Caco-2 (cell line): ENCODE results near the gene PPP1R9A. TPM values are rescaled to one million over a fixed set of nuclear protein-coding genes. Genes with fewer than 3 reads are reported as not detected.

Source experiments
- BruUV-seq: library from RNA; stranded (reverse); fragments of 400-500 nt; replicated peaks from 2 replicates; lab custom pipeline; 2021; lab: Mats Ljungman, UMichigan
- CTCF ChIA-PET: fragments of 300-600 bp; sonication (Branson Sonifier 250); formaldehyde crosslinking; loops from one replicate; lab custom pipeline; 2022; ENCODE audit warnings: antibody characterized with exemption; lab: Charles Lee
- POLR2A ChIA-PET: fragments of 300-600 bp; sonication (Branson Sonifier 250); formaldehyde crosslinking; loops from one replicate; lab custom pipeline; 2022; ENCODE audit warnings: antibody characterized with exemption; lab: Charles Lee
- DNase-seq, 2 experiments: peaks; one replicate each; pipeline versions ENCODE4 v3.0.0 to v3.0.0-alpha.2; 2020 to 2022
- H3K27me3 ChIP-seq: replicated peaks from 2 replicates; pipeline ENCODE4 v1.6.0; 2011; ENCODE audit warnings: low read length; ENCODE audit not compliant: control insufficient read depth, insufficient read depth
- H3K36me3 ChIP-seq: 2 replicates; pipeline ENCODE4 v1.5.1; 2011; ENCODE audit warnings: low read length; ENCODE audit not compliant: control insufficient read depth, insufficient read depth
- H3K4me1 ChIP-seq: fragments of 250-450 bp; sonication (Bioruptor Pico); 2 replicates; pipeline ENCODE4 v1.5.1; 2020; ENCODE audit warnings: mild to moderate bottlenecking
- H3K4me3 ChIP-seq: 2 replicates; pipeline ENCODE4 v1.5.1; 2011; ENCODE audit warnings: low read depth, mild to moderate bottlenecking, control low read depth, low read length
- H3K9me3 ChIP-seq: fragments of 250-450 bp; sonication (Bioruptor Pico); 2 replicates; pipeline ENCODE4 v1.5.1; 2020; ENCODE audit warnings: mild to moderate bottlenecking, moderate library complexity
- H3K27ac Mint-ChIP-seq: one replicate; pipeline ENCODE4 v1.8.0; 2022; ENCODE audit warnings: mixed read lengths; ENCODE audit not compliant: unreplicated experiment
- H3K27me3 Mint-ChIP-seq: one replicate; pipeline ENCODE4 v1.8.0; 2022; ENCODE audit warnings: mixed read lengths; ENCODE audit not compliant: insufficient read depth, unreplicated experiment
- H3K36me3 Mint-ChIP-seq: one replicate; pipeline ENCODE4 v1.8.0; 2022; ENCODE audit warnings: mild to moderate bottlenecking, mixed read lengths; ENCODE audit not compliant: insufficient read depth, unreplicated experiment
- H3K4me1 Mint-ChIP-seq: one replicate; pipeline ENCODE4 v1.8.0; 2022; ENCODE audit warnings: low read depth, mixed read lengths; ENCODE audit not compliant: unreplicated experiment
- H3K4me3 Mint-ChIP-seq: one replicate; pipeline ENCODE4 v1.8.0; 2022; ENCODE audit warnings: mild to moderate bottlenecking, moderate library complexity, mixed read lengths; ENCODE audit not compliant: unreplicated experiment
- H3K9me3 Mint-ChIP-seq: one replicate; pipeline ENCODE4 v1.8.0; 2022; ENCODE audit warnings: mixed read lengths; ENCODE audit not compliant: unreplicated experiment
- CTCF ChIP-seq, 2 experiments: fragments of 200-600 bp in 1 of 2; IDR thresholded peaks; 1 replicate in 1 of 2; 2 replicates in 1 of 2; pipeline versions ENCODE4 v1.5.1 to v1.8.0; 2011 to 2022; ENCODE audit warnings: antibody characterized with exemption in 1 of 2, control low read depth in 1 of 2, inconsistent platforms in 1 of 2, low read depth in 1 of 2, low read length in 1 of 2, mild to moderate bottlenecking in 1 of 2, moderate library complexity in 1 of 2; ENCODE audit not compliant: insufficient read depth in 1 of 2, severe bottlenecking in 1 of 2, unreplicated experiment in 1 of 2
- intact Hi-C: fragments of 100-400 bp; cut with micrococcal nuclease; formaldehyde crosslinking; loops from one replicate; pipeline ENCODE4 v1.10.0; 2022; ENCODE audit not compliant: unreplicated experiment
- total RNA-seq: library from RNA; stranded (reverse); gene quantifications from 2 replicates; pipeline ENCODE4 v1.2.3, GENCODE V29; 2022

The PPP1R9A gene
- total RNA-seq, 1 experiment from 2014 or later = 37.4 TPM

DNA sequence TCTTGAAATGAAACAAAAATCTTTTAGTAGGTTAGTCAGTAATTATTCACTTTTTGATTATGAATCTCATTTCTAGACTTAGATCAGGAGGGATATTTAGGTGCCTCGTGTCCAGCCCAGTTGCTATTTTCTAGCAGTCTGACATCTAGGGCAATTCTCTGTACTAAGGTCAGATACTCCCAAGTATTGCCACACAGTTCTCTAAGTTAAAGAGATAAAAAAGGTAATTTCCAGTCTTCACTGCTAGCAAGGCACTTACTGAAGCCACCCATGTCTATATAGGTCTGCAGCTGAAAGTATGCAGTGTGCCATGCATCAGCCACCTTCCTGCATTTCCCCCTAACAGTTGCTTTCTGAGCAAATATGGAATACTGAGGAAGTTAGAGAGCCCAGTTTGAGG lies 333.5 kb downstream of the PPP1R9A start:
- H3K27me3 ChIP-seq = no peaks in the 10 kb centered on the region
- no peak for DNase-seq
- H3K4me1 ChIP-seq = no peaks in the 10 kb centered on the region
- no TSS peak for BruUV-seq
- no peak overlapping the region for H3K27ac Mint-ChIP-seq
- H3K9me3 ChIP-seq = no peaks in the 10 kb centered on the region
- no peaks in the 10 kb centered on the region for H3K36me3 Mint-ChIP-seq
- no peaks in the 10 kb centered on the region for H3K36me3 ChIP-seq
- H3K9me3 Mint-ChIP-seq = no peaks in the 10 kb centered on the region
- CTCF ChIA-PET = no interaction called here
- intact Hi-C loops = no loop called here
- H3K4me3 ChIP-seq = no peak overlapping the region
- no peak for TF ChIP-seq CTCF (IDR thresholded peaks at IDR 0.05; ENCODE audit: insufficient read depth in 1 of 2, low read depth in 1 of 2, low read length in 1 of 2, severe bottlenecking in 1 of 2, unreplicated experiment in 1 of 2)
- H3K27me3 Mint-ChIP-seq = no peaks in the 10 kb centered on the region
- H3K4me1 Mint-ChIP-seq = no peaks in the 10 kb centered on the region
- POLR2A ChIA-PET = no interaction called here
- H3K4me3 Mint-ChIP-seq = no peak overlapping the region

DNA sequence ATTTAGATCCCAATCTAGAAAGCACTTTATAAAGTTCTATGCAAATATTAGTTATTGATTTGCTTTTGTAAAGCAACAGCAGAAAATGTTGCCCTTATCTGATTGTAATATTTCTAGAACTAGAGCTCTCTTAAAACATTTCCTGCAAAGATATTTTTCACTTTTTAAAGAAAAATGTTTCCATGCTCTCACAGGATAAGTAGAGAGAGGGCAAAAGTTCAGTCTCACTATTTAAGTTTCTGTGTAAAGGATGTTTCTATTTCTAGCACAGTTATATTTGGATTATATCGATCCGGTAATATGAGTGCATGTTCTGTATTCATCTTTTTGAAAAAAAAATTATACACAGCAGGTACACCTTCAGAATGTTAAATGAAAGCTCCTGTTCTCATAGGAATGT lies 334.9 kb downstream of the PPP1R9A start:
- intact Hi-C loops = no loop called here
- Mint-ChIP-seq H3K36me3 (no peaks in the 10 kb centered on the region), H3K4me1 (no peaks in the 10 kb centered on the region), H3K27ac (no peak overlapping the region), H3K27me3 (no peaks in the 10 kb centered on the region), H3K4me3 (no peak overlapping the region), H3K9me3 (no peaks in the 10 kb centered on the region)
- H3K4me1 ChIP-seq = no peaks in the 10 kb centered on the region
- no peaks in the 10 kb centered on the region for H3K9me3 ChIP-seq
- ChIA-PET CTCF (no interaction called here), POLR2A (no interaction called here)
- H3K27me3 ChIP-seq = no peaks in the 10 kb centered on the region
- no peak overlapping the region for H3K4me3 ChIP-seq
- TF ChIP-seq CTCF (IDR thresholded peaks at IDR 0.05; ENCODE audit: insufficient read depth in 1 of 2, low read depth in 1 of 2, low read length in 1 of 2, severe bottlenecking in 1 of 2, unreplicated experiment in 1 of 2) = no peak
- BruUV-seq = no TSS peak
- DNase-seq = no peak
- no peaks in the 10 kb centered on the region for H3K36me3 ChIP-seq

GRCh38 chr7:95244616-95245015 lies 337.2 kb downstream of the PPP1R9A start:
- Histone ChIP-seq H3K4me1 (no peaks in the 10 kb centered on the region), H3K9me3 (no peaks in the 10 kb centered on the region), H3K36me3 (no peaks in the 10 kb centered on the region), H3K4me3 (no peak overlapping the region), H3K27me3 (no peaks in the 10 kb centered on the region)
- CTCF ChIA-PET = no interaction called here
- Mint-ChIP-seq H3K36me3 (no peaks in the 10 kb centered on the region), H3K4me1 (no peaks in the 10 kb centered on the region), H3K27ac (no peak overlapping the region), H3K9me3 (no peaks in the 10 kb centered on the region), H3K4me3 (no peak overlapping the region), H3K27me3 (no peaks in the 10 kb centered on the region)
- BruUV-seq = no TSS peak
- intact Hi-C loops = loop anchor here (5.0 kb wide), 2 partner anchors 233 to 957 kb away; no protein-coding TSS in a partner anchor
- DNase-seq = no peak
- TF ChIP-seq CTCF (IDR thresholded peaks at IDR 0.05; ENCODE audit: insufficient read depth in 1 of 2, low read depth in 1 of 2, low read length in 1 of 2, severe bottlenecking in 1 of 2, unreplicated experiment in 1 of 2) = no peak
- POLR2A ChIA-PET = no interaction called here
